HG03469 (cell line): ENCODE results near the gene CLNK.

Experiments
- ATAC-seq: cut with Tn5 transposase; IDR thresholded peaks from one replicate; pipeline ENCODE4 v1.9.1; 2021; ENCODE audit warnings: mild to moderate bottlenecking, moderate library complexity, moderate number of reproducible peaks; ENCODE audit not compliant: unreplicated experiment

CLNK gene

DNA sequence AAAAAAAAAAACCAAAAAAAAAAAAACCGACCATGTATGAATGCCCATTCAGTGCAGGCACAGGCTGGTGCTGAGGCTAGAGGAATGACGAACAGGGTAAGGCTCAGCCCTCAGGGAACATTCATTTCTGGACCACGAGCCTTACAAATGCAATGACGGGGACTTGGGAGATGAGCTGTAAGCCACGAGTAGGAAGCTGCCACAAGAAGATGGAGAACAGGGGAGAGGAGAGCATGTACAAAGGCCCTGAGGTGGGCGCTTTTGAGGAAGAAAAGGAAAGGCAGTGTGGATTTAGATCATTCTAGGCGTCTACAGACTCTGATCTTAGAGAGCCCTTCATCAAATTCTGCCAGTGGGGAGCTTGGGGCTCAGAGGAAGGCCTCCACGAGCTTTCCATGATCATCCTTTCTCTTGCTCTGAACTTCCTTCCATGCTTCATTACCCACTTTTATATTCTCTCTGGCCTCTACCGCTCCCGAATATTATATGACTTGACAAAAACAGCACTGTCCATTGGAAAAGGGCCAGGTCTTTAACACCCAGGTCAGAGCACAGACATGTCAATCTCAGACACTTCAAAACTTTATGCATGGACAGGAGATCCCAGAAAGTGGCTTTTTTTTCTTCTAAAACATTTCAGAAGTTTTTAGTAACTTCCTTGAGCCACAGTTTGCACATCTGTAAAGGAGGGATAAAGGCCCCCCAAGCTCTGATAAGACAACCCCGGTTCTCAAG is 224.1 kb downstream of the CLNK start:
- ATAC-seq, result no peak

DNA sequence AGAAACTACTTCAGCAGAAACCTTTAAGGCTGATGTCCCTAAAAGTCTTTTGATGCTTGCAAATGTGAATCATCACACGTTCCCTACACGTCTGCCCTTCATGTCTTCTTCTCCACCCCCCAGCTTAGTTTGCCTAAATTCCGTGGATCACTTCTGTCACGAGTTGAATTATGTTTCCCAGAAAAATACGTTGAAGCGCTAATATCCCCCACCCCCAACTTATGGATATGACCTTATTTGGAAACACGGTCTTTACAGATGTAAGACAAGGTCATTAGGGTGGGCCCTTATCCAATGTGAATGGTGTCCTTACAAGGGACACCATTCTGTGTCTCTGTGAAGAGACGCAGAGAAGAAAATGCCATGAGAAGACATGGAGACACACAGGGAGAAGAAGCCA is 225.3 kb downstream of the CLNK start:
- no peak for ATAC-seq

DNA sequence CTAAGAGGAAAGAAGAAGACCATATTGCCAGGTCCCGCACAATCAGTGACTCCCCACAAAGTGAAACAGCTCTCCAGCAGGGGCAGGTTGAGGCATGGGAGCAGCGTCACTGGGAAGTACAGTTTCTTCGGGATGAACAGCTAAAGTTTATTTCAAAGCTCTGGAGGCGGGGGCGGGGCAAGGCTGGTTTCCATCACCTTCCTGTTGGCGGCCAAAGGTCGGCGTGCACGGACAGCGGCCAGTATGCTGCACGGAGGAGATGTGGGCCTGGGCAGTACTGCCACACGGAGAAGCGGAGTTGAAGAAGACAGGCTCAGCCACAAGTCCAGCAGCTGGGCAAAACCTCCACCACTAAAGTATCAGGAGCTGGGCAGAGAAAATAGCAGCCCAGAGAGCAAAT is 226.4 kb downstream of the CLNK start:
- no peak for ATAC-seq

DNA sequence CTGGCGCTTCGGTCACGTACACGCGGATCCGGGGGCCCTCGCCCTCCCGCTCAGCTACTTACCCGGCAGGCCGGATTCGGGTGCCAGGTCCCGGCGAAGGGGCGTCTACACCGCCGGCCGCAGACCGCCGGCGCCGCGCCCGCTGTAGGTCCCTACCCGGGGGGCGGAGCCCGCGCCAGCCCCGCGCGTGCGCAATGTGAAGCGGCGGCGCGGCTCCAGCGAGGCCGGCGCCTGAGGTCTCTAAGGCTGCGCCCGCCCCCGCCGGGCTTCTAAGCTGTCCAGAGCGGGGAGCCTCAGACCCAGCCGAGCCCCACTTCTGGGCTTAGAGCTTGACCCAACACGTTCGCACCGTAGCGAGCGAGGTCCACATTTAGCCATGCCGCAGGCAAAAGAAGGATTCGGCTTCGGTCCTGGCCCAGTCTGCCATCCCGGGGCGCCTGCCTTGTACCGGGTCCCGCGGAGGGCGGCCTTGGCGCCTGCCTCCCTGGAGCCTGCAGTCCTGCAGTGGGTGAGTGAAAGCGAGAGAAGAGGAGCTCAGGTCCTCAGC is 227.2 kb downstream of the CLNK start, which contains the start of gene ZNF518B:
Gene ZNF518B, minus strand, starts transcription at position 172 of the 547 bp plus-strand sequence. CDS start 11,098 bp downstream, outside the sequence.
- peak; percentile 57 for ATAC-seq

DNA sequence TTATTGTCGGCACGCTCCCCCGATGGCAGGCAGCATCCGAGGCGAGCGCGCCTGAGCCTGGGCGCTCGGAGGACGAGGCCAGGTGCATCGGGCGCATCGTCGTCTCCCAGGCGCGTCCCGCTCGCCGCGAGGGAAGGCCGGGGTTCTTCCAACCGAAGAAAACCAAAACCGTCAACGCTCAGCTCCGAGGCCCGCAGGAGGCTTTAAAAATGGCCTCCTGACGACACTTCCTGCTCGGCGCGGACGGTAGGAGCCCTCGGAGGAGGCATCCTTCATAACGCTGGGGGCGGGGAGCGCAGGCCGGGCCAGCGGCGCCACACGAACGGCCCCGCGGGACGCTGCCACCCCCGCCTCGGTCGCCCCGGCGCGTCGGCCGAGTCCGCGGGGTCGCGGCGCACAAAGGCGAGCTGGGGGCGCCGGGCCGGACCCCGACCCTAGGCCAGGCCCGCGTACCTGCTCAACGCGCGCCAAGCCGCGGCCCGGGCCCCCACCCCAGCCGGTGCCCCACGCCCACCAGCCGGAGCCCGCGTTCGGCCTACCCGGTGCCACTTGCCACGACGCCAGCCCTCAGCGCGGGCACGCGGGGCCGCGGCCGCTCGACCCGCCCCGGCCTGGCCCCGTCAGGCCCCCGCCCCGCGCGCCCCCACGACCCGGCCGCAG is 227.8 kb downstream of the CLNK start:
- ATAC-seq, result peak; percentile 42

DNA sequence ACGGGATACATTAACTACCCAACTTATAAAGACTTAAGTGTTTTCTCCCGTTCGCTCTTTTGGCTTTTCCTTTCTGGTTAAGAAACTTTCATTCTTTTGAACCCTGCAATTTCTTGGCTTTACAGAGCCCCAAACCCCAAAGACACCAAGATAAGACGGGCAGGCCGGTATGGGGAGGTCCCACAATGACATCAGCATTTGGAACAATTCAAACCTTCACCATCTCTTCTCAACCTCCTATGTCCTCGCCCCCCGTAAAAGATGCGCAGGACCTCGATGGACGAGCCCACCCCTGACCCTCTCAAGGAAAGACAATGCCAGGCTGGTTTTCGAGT is 228.3 kb downstream of the CLNK start:
- no peak for ATAC-seq

- ATAC-seq, result no peak
Observed at GRCh38 chr4:10455133-10455532, 229.4 kb downstream of the CLNK start.

- no peak for ATAC-seq
Observed at GRCh38 chr4:10454726-10455125, 229.8 kb downstream of the CLNK start.

- ATAC-seq, result no peak
Observed at GRCh38 chr4:10454121-10454520, 230.4 kb downstream of the CLNK start.

- no peak for ATAC-seq
Observed at GRCh38 chr4:10448991-10449390, 235.6 kb downstream of the CLNK start.

DNA sequence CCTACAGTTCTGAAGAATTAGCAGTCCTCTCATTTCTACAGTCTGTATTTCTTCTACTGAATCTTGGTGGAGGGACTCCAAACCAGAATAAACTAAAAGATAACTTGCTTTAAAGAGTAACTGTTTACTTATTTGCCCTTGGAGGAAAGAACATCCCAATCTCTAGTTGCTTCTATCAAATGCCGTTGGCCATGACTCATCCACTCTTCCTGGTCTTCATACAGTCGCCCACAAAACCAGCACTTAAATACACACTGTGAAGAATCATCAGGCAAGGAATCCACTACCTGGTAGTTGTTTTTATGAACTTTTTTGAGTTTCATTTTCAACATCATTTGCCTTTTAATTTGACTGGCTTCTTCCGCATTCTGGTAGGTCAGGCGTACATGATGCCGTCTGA is 241.6 kb downstream of the CLNK start:
- no peak for ATAC-seq

GRCh38 chr4:10441512-10441911 is 243.1 kb downstream of the CLNK start:
- no peak for ATAC-seq

GRCh38 chr4:10438924-10439323 is 245.6 kb downstream of the CLNK start:
- ATAC-seq, result no peak

DNA sequence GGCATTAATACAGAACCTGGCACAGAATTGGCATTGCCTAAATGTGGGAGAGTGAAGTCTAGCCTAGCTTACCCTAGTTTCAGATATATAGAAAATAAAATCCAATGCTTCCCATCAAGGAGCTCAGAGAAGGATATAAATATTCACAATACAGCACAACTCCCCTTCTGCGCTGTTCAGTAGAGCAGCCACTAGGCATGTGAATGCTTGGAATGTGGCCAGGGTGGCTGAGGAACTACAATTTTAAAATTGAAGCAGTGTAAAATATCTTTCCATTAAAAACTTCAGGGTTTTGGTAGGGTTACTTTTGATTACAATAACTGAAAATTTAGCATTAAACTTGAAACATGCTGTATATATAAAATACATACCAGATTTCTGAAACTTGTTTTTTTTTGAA is 246.8 kb downstream of the CLNK start:
- no peak for ATAC-seq
